Stimulated activated CD4-positive, alpha-beta T cell treated with anti-CD3 and anti-CD28 coated beads, Interleukin-15, amount 100 ng/mL, for 24 hours (primary cell): Measurements from ENCODE around the gene GCN1.
A peak's percentile ranks its signal among the peaks of the same experiment; 100 is the strongest.
"Not testable (repeated sequence)": the region's sequence is repeated elsewhere in the genome, so short reads cannot be mapped to it uniquely, and the experiment has no call there.

Experiments used
- DNase-seq: peaks from one replicate; pipeline ENCODE4 v3.0.0-alpha.2; 2020

Gene GCN1, protein sequence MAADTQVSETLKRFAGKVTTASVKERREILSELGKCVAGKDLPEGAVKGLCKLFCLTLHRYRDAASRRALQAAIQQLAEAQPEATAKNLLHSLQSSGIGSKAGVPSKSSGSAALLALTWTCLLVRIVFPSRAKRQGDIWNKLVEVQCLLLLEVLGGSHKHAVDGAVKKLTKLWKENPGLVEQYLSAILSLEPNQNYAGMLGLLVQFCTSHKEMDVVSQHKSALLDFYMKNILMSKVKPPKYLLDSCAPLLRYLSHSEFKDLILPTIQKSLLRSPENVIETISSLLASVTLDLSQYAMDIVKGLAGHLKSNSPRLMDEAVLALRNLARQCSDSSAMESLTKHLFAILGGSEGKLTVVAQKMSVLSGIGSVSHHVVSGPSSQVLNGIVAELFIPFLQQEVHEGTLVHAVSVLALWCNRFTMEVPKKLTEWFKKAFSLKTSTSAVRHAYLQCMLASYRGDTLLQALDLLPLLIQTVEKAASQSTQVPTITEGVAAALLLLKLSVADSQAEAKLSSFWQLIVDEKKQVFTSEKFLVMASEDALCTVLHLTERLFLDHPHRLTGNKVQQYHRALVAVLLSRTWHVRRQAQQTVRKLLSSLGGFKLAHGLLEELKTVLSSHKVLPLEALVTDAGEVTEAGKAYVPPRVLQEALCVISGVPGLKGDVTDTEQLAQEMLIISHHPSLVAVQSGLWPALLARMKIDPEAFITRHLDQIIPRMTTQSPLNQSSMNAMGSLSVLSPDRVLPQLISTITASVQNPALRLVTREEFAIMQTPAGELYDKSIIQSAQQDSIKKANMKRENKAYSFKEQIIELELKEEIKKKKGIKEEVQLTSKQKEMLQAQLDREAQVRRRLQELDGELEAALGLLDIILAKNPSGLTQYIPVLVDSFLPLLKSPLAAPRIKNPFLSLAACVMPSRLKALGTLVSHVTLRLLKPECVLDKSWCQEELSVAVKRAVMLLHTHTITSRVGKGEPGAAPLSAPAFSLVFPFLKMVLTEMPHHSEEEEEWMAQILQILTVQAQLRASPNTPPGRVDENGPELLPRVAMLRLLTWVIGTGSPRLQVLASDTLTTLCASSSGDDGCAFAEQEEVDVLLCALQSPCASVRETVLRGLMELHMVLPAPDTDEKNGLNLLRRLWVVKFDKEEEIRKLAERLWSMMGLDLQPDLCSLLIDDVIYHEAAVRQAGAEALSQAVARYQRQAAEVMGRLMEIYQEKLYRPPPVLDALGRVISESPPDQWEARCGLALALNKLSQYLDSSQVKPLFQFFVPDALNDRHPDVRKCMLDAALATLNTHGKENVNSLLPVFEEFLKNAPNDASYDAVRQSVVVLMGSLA (N-terminal part only)

GRCh38 chr12:120194534-120195395, at the start of gene GCN1:
TSS of gene GCN1 (minus strand) at chr12:120194715. CDS start at chr12:120194697, 18 bp downstream.
- peak; percentile 91 for DNase-seq

GRCh38 chr12:120242971-120243699, 48.6 kb upstream of the GCN1 start:
- DNase-seq, result no peak

DNA sequence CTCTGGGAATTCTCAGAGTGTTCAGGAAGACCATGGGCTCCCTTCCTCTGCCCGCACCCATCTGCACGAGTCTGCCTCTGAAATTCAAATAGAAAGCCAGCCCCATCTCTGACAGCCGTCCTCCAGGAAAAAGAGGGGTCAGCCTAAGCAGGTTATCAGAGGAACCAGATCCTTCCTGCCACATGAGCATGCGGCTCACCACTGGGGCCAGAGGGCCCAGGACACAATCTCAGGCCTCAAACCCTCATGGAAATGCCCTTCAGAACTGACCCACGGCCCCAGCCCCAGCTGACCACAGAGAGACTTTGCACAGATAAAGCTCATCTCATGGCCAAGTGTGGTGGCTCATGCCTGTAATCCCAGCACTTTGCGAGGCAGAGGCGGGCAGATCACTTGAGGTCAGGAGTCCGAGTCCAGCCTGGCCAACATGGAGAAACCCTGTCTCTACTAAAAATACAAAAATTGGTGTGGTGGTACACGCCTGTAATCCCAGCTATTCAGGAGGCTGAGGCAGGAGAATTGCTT, 47.8 kb upstream of the GCN1 start:
- DNase-seq, result no peak

DNA sequence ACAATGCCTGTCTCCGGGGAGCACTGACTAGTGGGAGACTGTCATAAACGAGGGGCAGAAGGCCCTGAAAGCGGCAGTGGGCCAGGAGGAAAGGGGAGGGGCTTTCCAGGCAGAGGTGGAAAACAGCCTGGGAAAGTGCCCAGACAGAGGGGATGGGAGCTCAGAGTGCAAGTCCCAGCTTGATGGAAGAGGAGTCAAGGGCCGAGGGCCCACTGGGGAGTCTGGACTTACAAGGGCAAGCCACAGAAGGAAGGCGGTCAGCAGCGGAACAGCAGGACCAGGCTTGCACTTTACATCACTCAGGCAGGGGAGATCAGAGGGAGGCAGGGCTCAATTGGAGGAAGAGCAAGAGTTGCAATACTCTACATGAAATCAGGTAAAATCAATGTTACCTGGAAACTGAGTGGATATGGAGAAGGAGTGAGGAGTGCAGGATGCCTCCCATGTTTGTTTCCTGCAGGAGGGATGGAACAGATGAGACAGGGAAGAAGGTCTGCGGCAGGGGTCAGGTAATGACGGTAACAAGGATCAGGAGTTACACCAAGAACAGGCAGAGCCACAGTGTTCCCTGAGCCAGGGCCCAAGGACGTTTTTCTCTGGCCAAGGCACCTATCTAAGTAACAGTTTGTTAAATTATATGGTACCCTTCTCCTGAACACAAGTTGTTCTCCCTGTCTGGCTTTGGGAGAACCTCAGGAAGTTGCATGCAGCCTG, 47.2 kb upstream of the GCN1 start:
- no peak for DNase-seq

DNA sequence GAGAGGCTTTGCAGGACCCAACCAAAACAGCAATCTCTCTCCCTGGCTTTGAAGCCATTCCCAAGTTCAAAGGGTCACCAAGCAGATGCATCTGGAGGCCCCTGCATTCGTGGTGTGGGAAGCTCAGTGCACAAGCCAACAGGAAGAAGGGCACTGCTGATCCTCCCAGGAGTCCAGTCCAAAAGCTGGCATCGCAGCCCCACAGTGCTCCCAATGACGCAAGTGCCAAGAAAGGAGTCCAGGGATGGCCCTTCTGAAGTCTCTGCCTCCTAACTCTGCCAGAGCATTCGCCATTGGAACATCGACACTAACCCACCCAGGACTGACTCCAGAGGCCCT, 45.9 kb upstream of the GCN1 start:
- no peak for DNase-seq

GRCh38 chr12:120239776-120240494, 45.4 kb upstream of the GCN1 start:
- no peak for DNase-seq

- DNase-seq, result no peak
These were observed 44.4 kb upstream of the GCN1 start for GRCh38 chr12:120238839-120239445.

DNA sequence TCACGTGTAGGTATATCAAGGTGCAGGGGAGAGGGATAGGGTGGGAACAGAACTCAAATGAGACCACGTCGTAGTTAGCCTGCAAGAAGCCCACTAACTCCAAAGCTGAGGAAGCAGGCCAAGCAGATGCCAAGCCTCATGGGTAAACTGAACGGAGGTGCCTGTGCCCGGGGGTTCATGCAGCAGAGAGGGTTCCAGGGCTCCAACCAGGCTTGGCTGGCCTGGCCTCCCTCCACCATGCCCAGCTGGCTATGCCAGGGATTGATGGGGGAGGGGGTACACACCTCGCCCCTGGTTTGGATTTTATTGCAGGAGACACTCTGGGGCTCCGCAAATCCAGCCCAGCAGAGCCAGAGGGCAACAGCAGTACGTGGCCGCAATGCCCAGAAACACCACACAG, 43.7 kb upstream of the GCN1 start:
- no peak for DNase-seq

- no peak for DNase-seq
These were observed 43.1 kb upstream of the GCN1 start for GRCh38 chr12:120237360-120238171.

GRCh38 chr12:120236809-120237208, 42.3 kb upstream of the GCN1 start:
- DNase-seq, result not testable (repeated sequence)

DNA sequence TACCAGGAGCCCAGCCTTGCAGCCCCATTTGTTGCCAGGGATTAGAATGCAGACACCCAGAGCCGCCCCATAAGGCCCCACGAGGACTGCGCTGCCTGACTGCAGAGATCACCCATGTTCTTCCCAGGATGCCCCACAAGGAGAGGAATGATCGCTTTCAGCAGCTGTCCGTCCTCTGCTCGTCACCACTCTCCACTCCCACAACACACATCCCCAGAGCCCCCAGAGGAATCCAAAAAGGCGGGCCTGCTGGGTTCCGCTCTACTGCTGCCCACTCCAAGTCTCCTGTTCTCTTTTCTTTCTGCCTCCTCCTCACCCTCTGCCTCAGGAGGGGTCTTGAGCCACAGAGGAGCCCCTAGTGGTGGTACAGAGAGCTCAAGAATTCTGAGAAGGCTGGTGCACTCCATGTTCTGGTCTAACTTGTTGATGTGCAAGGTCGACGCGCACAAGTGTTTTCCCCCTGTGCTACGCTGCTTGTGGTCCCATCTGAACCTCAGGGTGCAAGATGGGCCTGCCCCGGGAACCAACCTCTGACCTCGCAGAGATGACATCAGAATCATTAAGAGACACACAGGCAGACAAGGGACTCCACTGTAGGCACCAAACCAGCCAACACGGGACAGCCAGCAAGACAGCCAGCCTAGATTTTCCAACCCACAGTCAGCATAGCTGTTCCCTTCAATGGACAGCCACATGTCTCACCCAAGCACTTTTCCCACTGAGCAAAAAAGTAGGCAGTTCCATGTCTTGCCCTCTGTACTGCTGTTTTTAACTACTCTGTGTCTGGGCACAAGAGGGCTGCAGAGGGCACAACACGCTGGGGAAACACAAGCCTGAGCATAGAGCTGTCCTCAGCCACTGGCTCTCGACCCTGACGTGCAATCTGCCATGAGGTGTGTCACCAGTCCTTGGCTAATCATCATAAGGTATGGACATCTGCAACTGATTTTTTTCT, 41.1 kb upstream of the GCN1 start:
- no peak for DNase-seq

- DNase-seq, result no peak
These were observed 40.3 kb upstream of the GCN1 start for GRCh38 chr12:120234643-120235368.

DNA sequence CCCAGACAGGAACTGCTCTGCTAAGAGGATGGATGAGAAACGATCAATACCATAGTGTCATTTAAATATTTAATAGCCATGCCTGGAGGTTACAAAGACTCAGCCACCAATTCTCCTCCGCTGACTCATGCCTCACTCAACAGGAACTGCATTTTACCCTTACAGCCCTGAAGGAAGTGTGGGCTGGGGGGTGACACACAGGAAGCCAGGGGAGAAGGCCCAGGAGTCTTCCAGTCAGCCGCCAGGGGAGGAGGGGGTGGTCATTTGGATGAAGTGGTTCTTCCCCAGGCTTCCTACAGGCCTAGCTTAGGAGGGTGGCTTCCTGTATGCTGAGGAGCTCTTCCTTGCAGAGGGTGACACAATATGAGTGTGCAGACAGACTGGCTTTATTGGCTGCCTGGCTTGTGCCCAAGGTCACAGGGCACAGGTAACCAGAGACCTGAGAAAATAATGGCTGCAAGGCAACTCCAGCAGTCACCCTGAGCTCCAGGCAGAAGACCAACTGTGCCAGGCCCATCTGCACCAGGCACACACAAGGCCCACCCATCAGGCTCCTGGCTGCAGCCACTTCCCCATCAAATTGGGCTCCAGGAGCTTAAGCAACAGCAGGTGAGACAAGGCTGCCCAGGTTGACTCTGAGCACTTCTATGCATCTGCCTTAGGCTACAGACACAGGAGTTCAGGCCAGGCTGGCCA, 36.9 kb upstream of the GCN1 start:
- peak; percentile 90 for DNase-seq

DNA sequence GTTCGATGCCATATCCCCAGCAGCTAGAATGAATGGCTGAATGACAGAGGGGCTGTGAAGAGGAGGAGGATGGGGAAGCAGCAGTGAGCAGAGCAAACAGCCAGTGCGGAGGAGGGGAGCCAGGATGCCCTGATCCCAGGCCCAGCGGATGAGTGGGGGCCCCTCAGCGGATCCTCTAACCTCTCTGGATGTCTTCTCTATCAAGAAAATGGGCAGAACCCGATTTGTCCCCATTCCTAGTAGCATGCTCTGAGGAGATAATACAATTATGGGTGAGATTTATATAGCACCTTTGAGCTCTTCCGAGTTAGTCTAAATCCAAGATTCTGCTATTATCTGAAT, 36.4 kb upstream of the GCN1 start:
- DNase-seq, result no peak

DNA sequence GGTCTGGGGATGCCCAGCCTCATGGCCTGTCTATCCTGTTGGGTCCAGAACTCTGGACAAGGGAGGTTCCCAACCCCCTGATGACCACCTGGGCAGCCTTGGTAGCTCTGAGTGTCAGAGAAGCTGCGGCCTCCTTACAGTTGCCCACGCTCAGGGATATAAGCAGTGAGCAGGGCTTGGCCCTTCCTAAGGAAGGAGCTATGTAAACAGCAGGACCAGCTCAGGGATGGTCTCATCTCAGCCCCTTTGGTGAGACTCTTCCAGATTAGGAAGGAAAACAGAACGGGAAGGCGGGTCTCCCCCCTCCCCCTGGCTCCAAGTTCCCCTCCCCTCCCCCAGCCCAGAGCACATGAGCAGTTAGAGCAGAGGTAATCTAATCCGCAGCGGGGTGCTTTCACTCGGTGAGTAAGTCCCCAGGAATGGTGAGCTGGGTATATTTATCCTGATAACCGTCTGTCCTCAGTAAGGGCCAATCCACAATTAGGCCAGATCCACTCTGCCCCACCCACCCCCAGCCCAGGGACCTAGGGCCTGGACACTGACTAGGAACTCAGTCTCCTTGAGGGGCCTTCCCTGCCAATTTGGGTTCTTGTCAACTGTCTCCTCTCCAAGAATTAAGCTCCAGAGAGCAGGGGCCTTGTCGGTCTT, 35.9 kb upstream of the GCN1 start:
- no peak for DNase-seq
